Measurements from ENCODE around the gene SPINT2.
"Not testable (repeated sequence)": the region's sequence is repeated elsewhere in the genome, so short reads cannot be mapped to it uniquely, and the experiment has no call there.

Gene SPINT2

DNA sequence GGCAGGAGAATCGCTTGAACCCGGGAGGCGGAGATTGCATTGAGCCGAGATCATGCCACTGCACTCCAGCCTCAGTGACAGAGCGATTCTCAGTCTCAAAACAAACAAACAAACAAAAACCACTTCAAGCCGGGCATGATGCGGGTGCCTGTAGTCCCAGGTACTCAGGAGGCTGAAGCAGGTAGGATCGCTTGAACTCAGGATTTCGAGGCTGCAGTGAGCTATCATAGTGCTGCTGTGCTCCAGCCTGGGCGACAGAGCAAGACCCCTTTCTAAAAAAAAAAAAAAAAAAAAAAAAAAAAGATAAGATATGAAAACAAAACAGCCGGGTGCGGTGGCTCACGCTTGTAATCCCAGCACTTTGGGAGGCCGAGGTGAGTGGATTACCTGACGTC, 21.1 kb upstream of the SPINT2 start:
- DNase-seq, result no peak

DNA sequence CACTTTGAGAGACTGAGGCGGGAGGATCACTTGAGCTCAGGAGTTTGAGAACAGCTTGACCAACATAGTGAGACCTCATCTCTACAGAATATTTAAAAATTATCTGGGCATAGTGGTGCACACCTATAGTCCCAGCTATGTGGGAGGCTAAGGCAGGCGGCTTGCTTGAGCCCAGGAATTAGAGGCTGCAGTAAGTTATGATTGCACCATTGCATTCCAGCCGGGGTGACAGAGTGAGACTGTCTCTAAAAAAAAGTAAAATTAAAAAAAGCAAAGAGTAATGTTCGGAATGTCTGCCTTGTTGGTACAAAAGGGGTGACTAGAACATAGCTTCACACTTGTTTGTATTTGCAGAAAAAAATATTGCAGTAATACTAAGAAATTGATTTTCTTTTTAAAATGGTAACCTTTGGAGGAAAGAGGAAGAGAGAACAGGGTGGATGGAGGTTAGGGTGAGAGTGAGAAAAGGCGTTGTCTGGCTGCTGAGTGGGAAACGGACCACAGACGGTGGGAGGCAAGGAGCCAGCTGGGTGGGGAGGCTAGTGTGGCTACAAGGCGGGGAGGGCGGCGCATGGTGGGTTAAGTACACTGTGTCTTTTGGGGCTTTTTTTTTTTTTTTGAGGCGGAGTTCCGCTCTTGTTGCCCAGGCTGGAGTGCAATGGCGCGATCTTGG, 18.4 kb upstream of the SPINT2 start:
- DNase-seq, result no peak

DNA sequence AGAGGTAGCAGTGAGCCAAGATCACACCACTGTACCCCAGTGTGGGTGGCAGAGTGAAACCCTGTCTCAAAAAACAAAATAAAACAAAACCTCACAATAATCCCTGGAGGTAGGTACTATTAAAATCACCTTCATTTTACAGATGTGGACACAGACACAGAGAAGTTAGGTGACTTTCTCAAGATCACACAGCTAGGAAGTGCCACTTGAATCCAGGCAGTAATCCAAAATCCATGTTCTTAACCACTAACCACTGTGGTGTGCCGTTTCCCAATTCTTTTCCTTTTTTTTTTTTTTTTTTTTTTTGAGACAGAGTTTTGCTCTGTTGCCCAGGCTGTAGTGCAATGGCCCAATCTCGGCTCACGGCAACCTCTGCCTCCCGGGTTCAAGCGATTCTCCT, 17.2 kb upstream of the SPINT2 start:
- DNase-seq, result no peak

DNA sequence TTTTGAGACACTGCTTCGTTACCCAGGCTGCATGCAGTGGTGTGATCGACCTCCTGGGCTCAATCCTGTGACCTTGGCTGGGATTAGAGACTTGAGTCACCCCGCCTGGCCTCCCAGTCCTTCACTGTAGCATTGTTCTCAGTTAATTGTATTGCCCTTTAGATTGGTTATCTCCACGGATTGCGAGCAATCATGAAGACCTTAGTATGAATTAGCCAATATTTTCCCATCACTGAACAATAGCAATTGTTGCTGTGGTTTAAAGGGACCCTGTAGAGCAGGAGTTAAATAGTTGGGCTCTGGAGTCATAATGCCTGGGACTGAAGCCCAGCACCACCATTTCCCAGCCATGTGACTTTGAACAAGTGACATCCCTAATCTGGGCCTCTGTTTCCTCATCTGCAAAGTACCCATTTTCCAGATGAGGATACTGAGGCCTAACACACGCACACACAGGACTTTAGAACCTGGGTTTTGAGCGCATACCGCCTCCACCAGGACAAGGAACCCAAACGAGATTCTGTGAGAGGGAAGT, 16.6 kb upstream of the SPINT2 start:
- no peak for DNase-seq

DNA sequence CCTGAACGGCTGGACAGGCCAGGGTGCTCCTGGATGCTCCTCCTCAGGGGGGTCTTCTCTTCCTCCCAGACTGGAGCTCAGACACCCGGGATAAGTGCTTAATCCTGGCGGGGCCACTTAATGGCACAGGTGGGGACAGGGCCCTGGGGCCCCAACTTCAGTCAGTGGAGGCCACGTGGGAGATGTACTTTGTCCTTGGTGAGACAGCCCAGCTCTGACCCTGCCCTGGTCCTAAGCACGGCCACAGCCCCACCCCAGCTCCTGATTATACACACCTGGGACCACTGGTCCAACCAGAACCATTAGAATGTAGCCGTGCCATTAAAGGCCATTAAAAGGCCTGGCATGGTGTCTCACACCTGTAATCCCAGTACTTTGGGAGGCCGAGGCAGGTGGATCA, 16.0 kb upstream of the SPINT2 start:
- no peak for DNase-seq

DNA sequence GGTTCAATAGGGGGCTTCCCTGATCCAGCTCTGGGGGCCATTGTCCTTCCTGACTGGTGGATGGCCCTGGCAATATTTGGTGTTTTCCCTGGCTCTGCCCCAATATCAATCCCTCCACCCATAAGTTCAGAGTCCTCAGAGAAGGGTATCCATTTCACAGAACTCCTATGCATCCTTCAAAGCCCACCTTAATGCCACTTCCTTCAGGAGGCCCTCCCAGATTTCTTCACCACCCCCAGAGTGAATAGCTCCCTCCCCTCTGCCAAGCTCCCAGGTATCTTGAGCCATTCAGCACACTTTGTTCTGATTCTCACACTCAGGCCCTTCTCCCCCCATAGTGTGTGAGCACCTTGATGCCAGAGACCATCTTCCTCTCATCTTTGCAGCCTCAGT, 13.9 kb upstream of the SPINT2 start:
- no peak for DNase-seq

DNA sequence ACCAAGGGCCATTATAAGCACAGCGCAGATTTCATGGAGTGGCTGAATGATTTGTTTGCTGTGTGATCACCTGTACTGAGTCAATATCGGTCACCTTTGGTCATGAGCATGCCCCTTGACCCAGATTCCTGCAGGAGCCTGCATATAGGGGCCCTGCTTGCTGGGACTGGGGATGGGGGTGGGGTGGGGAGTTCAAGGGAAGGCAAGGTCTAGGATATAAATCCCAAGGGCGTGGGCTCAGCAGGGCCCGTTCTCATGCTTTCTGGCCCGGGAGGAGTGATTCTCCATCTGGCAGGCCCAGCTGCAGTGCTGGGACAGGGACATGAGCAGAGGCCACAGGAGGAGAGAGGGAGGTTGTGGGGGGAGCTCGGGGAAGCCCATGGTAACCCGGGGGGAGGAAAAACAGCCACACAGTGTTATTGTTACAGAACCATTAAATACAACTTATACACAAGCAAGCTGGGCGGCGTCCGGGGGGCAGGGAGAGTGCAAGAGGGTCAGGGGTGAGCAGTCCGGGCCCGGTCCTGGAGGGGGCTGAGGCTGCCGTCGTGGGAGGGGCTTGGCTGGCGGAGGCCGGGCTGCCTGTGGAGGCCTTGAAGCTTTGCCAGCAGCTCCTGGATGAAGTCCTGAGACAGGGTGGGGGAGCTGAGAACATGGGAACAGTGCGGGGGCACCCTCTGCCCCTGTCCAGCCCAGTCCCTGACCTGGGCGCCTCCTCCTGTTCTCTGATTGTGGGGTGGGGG, 13.4 kb upstream of the SPINT2 start:
- DNase-seq, result no peak

DNA sequence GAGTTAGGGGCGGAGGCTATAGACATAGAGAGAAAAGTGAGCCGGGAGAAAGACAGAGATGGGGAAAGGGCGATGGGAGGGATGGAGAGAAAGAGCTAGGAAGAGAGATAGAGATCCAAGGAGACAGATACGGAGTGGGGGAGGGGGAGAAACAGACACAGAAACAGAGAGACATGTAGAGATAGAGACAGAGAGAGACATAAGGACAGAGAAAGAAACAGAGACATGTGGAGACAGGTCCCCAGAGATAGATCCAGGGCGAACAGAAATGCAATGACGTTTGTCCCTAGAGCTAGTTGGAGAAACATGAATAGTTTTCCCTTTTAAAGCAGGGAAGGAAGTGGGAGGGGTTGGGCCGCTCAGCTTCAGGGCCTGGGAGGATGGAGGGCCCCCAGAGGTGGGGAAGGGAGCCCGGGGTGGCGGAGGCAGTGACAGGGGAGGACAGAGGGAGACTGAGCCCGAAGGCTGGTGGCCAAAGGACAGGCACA, 12.8 kb upstream of the SPINT2 start:
- no peak for DNase-seq

DNA sequence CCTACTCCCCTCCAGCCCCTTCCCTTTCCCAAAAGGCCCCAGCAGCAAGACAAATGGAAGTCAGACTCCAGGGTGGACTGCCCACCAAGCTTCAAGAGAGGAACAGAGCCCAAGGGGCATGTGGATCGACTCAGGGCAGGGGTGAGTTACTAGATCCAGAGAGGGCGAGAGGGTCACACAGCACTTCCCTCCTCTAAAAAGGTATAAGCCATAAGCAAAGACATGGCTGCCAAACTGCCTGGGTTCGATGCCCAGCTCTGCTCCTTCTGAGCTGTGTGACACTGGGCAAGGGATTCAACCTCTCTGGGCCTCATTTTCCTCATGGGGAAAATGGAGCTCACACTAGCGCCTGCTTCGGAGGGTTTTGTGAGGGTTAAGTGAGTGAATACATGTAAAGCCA, 12.0 kb upstream of the SPINT2 start:
- DNase-seq, result no peak

DNA sequence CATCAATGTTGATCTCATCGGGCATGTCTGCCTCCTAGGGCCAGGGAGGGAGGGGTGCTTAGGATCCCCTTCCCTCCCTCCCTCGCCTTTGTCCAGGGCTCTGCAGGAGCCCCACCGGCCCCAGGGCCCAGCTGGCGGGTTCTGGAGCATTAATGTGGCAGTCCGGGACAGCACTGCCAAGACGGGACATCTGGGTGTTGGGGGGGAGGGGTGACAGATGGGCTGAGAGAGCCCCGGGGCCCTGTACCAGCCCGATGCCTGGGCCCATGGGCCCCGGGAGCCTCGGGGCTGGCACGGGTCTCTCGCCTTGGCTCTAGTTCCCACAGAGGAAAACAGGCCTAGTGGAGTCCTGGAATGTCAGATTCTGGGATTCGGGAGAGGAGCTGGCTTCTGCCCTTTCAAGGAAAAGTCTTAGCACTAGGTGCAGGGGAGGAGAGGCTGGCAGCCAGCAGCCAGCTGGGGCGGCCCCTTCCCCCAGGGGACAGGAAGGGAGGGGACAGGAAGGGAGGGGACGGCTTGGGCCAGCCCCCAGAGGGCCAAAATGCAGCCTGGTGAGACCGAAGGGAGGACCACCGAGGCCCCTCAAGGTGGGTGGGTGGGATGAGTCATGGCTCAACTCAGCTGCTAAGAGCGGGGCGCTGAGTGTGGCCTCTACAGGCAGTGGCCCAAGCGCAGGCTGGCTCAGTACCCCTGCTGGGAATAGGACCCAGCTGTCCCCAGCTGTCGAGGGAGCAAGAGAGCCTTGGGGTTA, 11.3 kb upstream of the SPINT2 start:
- no peak for DNase-seq

DNA sequence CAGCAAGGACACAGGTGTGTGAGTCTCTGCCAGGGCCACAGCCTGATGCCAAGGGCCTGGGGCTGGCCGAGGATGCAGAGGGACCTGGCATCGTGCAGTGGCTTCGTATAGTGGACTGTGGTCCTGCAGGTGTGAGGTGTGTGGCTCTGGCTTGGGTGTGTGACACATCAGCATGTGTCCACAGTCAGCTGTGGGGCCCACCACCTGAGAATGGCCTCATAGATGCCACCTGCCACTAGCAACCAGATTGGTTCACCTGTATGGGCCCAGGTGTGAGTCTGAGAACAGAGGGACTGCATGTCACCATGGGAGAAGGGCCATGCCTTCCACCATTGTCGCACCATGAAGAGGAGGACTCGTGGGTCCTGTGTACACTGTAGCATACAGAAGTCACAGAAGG, 10.6 kb upstream of the SPINT2 start:
- no peak for DNase-seq

DNA sequence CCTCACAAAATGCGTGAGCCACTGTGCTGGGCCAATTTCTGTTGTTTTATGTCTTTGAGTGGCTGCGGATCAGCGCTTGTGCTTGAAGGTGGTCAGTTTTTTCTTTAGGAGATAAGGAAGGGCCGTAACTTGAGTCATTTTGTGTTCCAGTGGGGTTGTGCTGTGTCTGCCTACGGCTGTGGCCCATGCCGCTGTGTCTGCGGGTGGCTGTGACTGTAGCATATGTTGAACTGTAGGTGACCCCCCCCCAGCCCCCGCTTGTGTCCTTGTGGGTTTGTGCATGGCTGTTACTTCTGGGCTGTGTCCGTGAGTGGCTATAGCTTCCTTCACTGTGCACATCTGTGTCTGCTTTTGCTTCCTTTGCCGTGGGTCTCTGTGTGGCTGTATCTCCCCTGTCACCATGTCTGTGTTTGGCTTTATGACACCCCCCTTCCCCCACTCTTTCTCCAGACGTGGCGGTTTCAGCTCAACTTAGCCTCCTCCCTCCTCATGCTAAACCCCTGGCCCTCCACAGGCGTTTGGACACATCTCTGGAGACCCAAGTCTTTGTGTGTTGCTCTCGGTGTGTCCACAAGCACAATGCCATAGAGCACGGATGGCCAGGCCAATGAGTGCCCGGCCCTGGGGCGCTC, 8.9 kb upstream of the SPINT2 start:
- no peak for DNase-seq

DNA sequence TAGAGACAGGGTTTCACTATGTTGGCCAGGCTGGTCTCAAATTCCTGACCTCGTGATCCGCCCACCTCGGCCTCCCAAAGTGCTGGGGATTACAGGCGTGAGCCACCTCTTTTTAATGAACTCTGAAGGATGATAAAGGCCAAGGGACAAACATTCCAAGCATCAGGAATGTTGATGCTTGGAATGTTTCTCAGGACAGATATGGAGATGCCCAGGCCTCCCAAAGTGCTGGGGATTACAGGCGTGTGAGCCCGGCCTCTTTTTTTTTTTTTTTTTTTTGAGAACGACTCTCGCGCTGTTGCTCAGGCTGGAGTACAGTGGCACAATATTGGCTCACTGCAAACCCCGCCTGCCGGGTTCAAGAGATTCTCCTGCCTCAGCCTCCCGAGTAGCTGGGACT, 2.4 kb upstream of the SPINT2 start:
- not testable (repeated sequence) for DNase-seq

DNA sequence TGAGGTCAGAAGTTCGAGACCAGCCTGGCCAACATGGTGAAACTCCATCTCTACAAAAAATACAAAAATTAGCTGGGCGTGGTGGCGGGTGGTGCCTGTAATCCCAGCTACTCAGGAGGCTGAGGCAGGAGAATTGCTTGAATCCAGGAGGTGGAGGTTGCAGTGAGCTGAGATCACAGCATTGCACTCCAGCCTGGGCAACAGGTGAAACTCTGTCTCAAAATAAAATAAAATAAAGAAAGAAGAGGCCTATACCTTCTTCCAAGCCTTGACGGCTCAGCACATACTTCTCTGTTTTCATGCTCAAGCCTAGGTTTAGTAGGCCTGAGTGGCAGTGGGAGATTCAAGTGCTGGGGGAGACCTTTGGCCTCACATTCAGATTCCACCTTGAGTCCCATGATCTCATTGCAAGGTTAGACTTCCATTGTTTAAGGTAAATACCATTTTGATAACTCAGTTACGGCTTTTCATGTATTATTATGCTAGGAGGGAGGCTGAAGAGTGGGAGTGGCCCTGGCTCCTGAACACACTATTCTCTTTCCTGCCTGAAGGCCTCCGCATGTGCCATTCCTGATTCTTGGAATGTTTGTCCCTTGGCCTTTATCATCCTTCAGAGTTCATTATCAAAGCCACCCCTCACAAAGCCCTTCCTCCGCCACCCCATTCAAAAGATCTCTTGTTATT, 1.6 kb upstream of the SPINT2 start:
- DNase-seq, result no peak

DNA sequence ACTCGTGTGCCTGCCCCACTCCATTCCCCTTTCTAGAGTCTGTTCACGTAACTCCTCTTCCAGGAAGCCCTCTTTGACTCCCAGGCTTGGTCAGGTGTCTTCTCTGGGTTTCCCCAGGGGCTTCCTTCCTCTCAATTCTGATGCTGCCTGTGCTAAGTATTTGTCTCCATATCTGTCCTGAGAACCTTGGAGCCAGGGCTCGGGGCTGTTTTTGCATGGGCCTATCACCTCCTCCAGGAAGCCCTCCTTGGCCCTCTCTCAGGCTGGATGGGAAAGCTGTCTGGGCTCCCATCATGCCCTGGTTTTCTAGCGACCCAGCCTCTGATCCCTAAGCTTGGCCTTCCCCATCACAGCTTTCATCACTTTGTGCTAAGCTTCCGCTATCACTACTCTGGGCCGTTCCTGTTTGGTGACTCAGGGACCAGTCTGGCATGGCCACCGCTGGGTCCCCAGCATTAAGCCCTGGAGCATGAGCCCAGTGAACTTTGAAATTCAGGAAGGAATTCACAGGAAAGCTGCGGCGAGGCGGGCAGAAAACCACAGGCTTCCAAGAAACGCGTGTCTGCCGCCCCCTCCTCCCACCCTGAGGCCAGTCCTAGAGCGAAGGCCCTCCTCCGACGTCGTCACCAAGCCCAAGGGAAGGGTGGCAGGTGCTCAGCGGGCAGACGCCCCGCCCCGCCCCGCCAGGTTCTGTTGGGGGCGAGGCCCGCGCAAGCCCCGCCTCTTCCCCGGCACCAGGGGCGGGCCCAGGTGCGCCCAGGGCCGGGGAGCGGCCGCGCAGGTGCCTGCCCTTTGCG, 486 bp upstream of the SPINT2 start:
- DNase-seq, result peak; percentile 95

DNA sequence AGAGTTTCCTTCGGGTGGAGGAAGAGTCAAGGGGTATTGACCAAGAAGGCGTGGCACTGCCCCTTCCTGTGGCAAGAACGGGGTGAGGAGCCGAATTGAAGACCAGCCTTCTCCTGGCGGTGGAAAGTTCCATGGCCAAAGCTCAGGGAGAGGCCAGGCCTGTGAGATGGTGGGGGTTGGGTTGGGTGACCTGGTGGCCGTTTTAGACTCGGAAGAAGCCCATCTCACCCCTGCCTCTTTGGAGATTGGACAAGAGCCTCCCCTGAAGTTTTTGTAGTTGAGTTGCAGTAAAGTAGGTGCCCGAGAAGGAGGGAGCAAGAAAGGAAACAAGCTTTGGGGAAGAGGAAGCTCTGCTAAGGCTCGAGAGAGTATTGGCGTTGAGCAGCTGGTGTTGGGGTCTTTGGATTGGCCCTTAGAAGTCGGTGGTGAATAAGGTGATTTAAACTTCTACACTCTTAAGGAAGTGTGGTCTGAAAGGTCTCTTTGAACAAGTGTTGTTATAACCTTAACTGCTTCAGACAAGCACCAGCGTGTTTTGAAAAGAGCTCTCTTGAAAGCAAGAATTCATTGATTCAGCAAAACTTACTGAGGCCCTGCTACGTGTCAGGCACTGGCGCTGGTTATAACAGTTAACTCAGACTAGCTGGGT, 964 bp downstream of the SPINT2 start:
- no peak for DNase-seq

DNA sequence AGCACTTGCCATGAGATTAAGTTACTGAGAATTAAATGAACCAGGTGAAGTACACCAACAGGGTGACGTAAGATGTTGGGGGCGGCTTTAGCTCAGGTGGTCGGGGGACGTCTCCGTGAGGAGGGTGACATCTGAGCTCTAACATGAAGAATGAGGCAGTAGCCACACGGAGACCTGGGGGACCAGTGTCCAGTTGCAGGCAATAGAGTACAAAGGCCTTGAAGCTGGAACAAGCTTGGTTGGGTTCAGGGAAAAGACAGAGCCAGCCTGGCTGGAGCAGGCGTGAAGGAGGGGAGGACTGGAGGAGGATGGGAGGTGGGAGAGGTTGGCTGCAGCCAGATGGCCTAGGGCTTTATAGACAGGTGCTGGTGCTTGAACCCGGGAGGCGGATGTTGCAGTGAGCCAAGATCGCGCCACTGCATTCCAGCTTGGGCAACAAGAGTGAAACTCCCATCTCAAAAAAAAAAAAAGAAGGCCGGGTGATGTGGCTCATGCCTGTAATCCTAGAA, 1.6 kb downstream of the SPINT2 start:
- no peak for DNase-seq

DNA sequence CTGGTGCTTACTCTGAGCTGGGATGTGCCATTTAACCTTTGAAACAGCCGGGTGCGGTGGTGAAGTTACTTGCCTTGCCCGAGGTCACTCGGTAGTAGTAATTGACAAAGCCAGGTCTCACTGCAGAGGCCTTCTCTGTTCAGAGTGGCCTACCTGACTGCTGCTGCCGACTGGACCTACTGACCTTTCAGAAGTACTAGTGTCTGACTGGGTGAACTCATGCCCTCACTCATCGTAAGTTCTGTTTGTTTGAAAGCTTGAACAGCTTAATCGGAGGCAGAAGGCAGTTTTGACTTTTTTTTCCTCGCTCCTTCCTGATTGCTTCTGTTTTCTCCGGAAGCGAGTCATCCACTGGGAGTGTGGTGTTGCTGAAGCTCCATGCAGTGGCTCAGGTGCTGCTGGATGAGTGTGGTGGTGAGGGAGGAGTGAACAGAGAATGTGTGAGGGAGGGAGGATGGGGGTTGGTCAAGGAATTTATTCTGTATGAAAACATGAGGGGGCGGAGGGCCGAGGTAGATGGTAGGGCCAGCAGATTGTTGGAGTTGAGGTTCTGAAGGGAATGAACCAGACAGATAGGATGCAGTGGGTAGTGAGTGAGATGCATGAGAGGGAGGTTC, 2.7 kb downstream of the SPINT2 start:
- DNase-seq, result no peak

DNA sequence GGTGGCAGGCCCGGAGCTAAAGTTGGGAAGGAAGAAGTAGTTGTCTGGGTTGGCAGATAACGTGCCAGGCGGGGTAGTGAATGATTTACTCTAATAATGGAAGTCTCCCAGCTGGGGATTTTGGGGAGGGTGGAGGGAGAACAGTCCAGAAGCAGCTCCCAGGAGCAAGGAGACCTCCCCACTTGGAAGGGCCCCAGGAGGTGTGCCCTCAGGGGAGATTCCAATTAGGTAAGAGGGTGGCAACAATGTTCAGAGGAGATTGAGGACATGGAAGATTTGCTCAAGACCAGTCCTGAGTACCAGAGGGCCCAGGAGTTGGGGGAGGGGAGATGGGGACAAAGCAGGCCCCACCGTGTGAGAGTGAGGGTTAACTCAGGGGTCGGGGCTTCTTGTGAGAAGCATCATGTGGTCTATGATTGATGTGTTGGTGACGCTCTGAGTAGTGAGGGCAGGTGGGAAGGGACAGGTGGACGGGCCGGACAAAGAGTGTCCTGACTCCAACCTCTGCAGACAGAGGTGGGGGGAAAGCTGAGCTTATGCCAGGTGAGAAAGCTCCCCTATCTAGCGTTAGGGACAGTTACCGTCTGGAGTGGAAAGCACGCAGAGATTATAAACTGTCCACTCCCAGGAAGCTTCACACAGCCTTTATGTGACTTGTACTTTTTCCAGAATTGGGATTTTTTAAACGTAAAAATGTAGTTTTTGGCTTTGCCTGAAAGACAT, 3.5 kb downstream of the SPINT2 start:
- no peak for DNase-seq

DNA sequence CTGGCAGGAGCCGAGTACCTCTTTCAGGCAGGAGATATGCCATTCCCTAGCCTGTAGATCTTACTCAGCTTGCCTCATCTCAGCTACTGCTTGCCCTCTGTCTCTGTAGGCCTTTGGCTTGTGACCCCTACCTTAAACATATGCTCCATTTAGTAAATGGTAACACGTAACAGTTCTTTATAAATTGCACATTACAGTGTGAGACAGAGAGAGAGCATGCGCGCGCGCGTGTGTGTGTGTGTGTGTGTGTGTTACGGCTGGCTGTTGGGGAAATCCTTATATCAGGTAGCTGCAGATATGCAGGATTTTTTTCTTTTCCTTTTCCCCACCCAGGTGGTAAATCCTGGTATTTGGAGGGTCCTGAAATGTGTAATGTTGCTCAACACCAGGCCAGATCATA, 4.2 kb downstream of the SPINT2 start:
- DNase-seq, result no peak
